ENCODE measurements around the gene ATP10B.

GRCh38 chr5:160720822-160721221, 131.2 kb downstream of the ATP10B start:
- TF ChIP-seq FOXM1 (IDR thresholded peaks at IDR 0.05; ENCODE audit: borderline replicate concordance) (no peak), TARDBP (IDR thresholded peaks at IDR 0.05) (no peak), BHLHE40 (IDR thresholded peaks at IDR 0.05; ENCODE audit: borderline replicate concordance) (no peak), ELF4 (IDR thresholded peaks at IDR 0.05) (no peak), L3MBTL2 (conservative IDR thresholded peaks at IDR 0.05) (no peak), FOXA1 (IDR thresholded peaks at IDR 0.05) (no peak), SP1 (IDR thresholded peaks at IDR 0.05) (no peak), FOXK2 (IDR thresholded peaks at IDR 0.05) (no peak), LEF1 (IDR thresholded peaks at IDR 0.05; ENCODE audit: borderline replicate concordance) (no peak), SUZ12 (IDR thresholded peaks at IDR 0.05) (no peak), HDGF (IDR thresholded peaks at IDR 0.05; ENCODE audit: borderline replicate concordance) (no peak), PKNOX1 (IDR thresholded peaks at IDR 0.05) (no peak), ZNF384 (IDR thresholded peaks at IDR 0.05) (no peak), ARNT (IDR thresholded peaks at IDR 0.05) (no peak)

All from HEK293T (cell line).